ENCODE measurements around the gene ASMT.

The ASMT gene

GRCh38 chrX:1589356-1590130, 25.3 kb upstream of the ASMT start:
- Histone ChIP-seq H3K9me3 (ENCODE audit: control insufficient read depth, low read length) (no peaks in the 10 kb centered on the region), H3K27ac (ENCODE audit: insufficient read depth, low read length, poor library complexity, severe bottlenecking) (no peak overlapping the region), H3K4me3 (ENCODE audit: insufficient read depth, low read depth, low read length, poor library complexity, severe bottlenecking) (no peak overlapping the region), H3K4me1 (ENCODE audit: control insufficient read depth, insufficient read depth, low read length, poor library complexity, severe bottlenecking) (peaks cover 10% of the 10 kb centered on the region), H3K27me3 (replicated peaks; ENCODE audit: control insufficient read depth, insufficient read depth, low read length, poor library complexity, severe bottlenecking) (no peaks in the 10 kb centered on the region), H3K36me3 (ENCODE audit: control insufficient read depth, insufficient read depth, low read length) (peaks cover 11% of the 10 kb centered on the region)
- DNase-seq = no peak

- Histone ChIP-seq H3K36me3 (ENCODE audit: control insufficient read depth, insufficient read depth, low read length) (peaks cover 28% of the 10 kb centered on the region), H3K27ac (ENCODE audit: insufficient read depth, low read length, poor library complexity, severe bottlenecking) (peak within 1 kb of the TSS; percentile 86), H3K9me3 (ENCODE audit: control insufficient read depth, low read length) (no peaks in the 10 kb centered on the region), H3K4me1 (ENCODE audit: control insufficient read depth, insufficient read depth, low read length, poor library complexity, severe bottlenecking) (peaks cover 10% of the 10 kb centered on the region), H3K27me3 (replicated peaks; ENCODE audit: control insufficient read depth, insufficient read depth, low read length, poor library complexity, severe bottlenecking) (no peaks in the 10 kb centered on the region), H3K4me3 (ENCODE audit: insufficient read depth, low read depth, low read length, poor library complexity, severe bottlenecking) (peak within 1 kb of the TSS; percentile 76)
- peak; percentile 93 to 95 (median 93) for DNase-seq
These were observed 23.6 kb upstream of the ASMT start, which contains the start of gene AKAP17A for GRCh38 chrX:1591102-1591862. Gene AKAP17A (plus strand): TSS chrX:1591604. CDS start chrX:1593463, 1,859 bp downstream.

DNA sequence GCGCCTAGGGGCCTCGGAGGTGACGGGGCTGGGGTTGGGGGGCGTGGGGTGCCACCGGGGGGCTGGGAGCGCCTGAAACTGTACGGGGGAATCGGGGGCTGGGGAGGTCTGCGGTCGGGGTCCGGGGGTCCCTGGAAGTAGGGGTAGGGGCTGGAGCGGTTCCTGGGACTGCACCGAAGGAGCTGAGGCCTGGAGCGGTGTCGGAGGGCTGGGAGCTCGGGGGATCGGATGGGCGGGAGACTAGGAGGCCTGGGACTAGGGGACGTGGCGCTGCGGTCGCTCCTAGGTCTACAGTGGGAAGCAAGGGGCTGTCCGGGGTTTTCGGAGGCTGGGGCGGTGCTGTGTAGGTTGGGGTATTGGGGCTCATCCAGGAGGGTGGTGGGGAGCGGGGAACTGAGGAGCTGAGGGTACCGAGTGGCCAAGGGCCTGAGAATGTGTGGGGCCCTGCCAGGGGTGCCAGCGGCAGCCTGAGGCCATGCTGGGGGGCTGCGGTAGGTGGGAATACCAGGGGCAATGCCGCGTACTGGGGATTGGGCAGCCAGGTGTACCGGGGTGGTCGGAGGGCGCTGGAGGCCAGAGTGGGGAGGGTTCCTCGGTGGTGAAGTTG, 22.9 kb upstream of the ASMT start:
- H3K9me3 ChIP-seq (ENCODE audit: control insufficient read depth, low read length) = no peaks in the 10 kb centered on the region
- peaks cover 33% of the 10 kb centered on the region for H3K36me3 ChIP-seq (ENCODE audit: control insufficient read depth, insufficient read depth, low read length)
- no peaks in the 10 kb centered on the region for H3K27me3 ChIP-seq (replicated peaks; ENCODE audit: control insufficient read depth, insufficient read depth, low read length, poor library complexity, severe bottlenecking)
- H3K4me1 ChIP-seq (ENCODE audit: control insufficient read depth, insufficient read depth, low read length, poor library complexity, severe bottlenecking) = peaks cover 10% of the 10 kb centered on the region
- peak overlapping the region; percentile 76 for H3K4me3 ChIP-seq (ENCODE audit: insufficient read depth, low read depth, low read length, poor library complexity, severe bottlenecking)
- DNase-seq = no peak
- H3K27ac ChIP-seq (ENCODE audit: insufficient read depth, low read length, poor library complexity, severe bottlenecking) = peak overlapping the region; percentile 86

DNA sequence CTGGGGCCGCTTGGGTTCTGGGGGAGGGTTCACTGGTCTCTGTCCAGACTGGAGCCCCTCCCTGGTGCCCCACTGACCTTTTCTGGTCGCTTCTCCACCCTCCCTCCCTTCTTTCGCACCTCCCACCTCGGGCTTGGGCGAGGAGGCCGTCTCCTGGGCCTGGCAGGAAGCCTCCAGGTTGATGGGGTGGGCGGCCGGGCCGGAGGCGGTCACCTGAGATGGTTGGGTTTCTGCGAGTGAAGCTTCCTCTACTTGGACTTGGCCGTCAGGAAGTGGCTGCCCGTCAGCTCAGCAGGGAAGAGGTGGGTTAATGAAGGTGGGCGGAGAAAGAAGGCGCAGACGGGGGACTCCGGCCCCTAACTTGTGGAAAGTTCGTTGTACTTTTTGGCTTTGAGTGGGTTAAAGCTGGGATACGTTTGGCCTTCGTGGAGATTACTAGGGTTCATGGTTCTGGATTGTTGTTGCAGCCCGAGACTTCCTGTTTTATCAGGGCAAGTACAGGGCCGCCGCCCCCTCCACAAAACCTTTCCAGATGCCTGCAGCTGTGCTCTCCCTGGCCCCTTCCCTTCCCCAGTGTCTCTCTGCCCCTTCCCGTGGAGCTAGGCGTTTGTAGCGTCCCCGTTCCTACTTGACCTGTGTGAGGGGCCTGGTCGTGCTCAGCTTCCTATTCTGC, 22.3 kb upstream of the ASMT start:
- Histone ChIP-seq H3K27ac (ENCODE audit: insufficient read depth, low read length, poor library complexity, severe bottlenecking) (peak overlapping the region; percentile 86), H3K27me3 (replicated peaks; ENCODE audit: control insufficient read depth, insufficient read depth, low read length, poor library complexity, severe bottlenecking) (no peaks in the 10 kb centered on the region), H3K9me3 (ENCODE audit: control insufficient read depth, low read length) (no peaks in the 10 kb centered on the region), H3K4me3 (ENCODE audit: insufficient read depth, low read depth, low read length, poor library complexity, severe bottlenecking) (peak overlapping the region; percentile 76), H3K4me1 (ENCODE audit: control insufficient read depth, insufficient read depth, low read length, poor library complexity, severe bottlenecking) (peaks cover 10% of the 10 kb centered on the region), H3K36me3 (ENCODE audit: control insufficient read depth, insufficient read depth, low read length) (peaks cover 39% of the 10 kb centered on the region)
- DNase-seq = no peak

DNA sequence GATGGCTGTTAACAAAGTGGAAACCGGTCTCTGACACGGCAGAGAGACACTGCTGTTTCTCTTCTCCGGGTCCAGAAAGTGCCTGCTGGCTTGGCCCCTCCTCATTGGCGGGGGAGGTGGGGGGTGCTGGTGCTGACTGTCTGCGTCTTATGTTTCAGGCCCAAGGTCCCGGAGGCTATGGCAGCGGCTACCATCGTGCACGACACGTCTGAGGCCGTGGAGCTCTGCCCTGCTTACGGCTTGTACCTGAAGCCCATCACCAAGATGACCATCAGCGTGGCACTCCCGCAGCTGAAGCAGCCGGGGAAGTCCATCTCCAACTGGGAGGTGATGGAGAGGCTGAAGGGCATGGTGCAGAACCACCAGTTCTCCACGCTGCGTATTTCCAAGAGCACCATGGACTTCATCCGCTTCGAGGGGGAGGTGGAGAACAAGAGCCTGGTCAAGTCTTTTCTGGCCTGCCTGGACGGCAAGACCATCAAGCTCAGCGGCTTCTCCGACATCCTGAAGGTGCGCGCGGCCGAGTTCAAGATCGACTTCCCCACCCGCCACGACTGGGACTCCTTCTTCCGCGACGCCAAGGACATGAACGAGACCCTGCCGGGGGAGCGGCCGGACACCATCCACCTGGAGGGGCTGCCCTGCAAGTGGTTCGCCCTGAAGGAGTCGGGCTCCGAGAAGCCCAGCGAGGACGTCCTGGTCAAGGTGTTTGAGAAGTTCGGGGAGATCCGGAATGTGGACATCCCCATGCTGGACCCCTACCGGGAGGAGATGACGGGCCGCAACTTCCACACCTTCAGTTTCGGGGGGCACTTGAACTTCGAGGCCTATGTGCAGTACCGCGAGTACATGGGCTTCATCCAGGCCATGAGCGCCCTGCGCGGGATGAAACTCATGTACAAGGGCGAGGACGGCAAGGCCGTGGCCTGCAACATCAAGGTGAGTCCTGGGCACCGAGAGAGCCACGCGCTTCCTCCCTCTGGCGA, 21.3 kb upstream of the ASMT start:
- Histone ChIP-seq H3K36me3 (ENCODE audit: control insufficient read depth, insufficient read depth, low read length) (peaks cover 49% of the 10 kb centered on the region), H3K27ac (ENCODE audit: insufficient read depth, low read length, poor library complexity, severe bottlenecking) (peak overlapping the region; percentile 86), H3K9me3 (ENCODE audit: control insufficient read depth, low read length) (no peaks in the 10 kb centered on the region), H3K27me3 (replicated peaks; ENCODE audit: control insufficient read depth, insufficient read depth, low read length, poor library complexity, severe bottlenecking) (no peaks in the 10 kb centered on the region), H3K4me1 (ENCODE audit: control insufficient read depth, insufficient read depth, low read length, poor library complexity, severe bottlenecking) (peaks cover 10% of the 10 kb centered on the region), H3K4me3 (ENCODE audit: insufficient read depth, low read depth, low read length, poor library complexity, severe bottlenecking) (peak overlapping the region; percentile 76)
- DNase-seq = no peak

- Histone ChIP-seq H3K27ac (ENCODE audit: insufficient read depth, low read length, poor library complexity, severe bottlenecking) (no peak overlapping the region), H3K36me3 (ENCODE audit: control insufficient read depth, insufficient read depth, low read length) (peaks cover 70% of the 10 kb centered on the region), H3K27me3 (replicated peaks; ENCODE audit: control insufficient read depth, insufficient read depth, low read length, poor library complexity, severe bottlenecking) (no peaks in the 10 kb centered on the region), H3K4me3 (ENCODE audit: insufficient read depth, low read depth, low read length, poor library complexity, severe bottlenecking) (no peak overlapping the region), H3K9me3 (ENCODE audit: control insufficient read depth, low read length) (no peaks in the 10 kb centered on the region), H3K4me1 (ENCODE audit: control insufficient read depth, insufficient read depth, low read length, poor library complexity, severe bottlenecking) (peaks cover 10% of the 10 kb centered on the region)
- no peak for DNase-seq
These were observed 19.2 kb upstream of the ASMT start for GRCh38 chrX:1595711-1596060.

DNA sequence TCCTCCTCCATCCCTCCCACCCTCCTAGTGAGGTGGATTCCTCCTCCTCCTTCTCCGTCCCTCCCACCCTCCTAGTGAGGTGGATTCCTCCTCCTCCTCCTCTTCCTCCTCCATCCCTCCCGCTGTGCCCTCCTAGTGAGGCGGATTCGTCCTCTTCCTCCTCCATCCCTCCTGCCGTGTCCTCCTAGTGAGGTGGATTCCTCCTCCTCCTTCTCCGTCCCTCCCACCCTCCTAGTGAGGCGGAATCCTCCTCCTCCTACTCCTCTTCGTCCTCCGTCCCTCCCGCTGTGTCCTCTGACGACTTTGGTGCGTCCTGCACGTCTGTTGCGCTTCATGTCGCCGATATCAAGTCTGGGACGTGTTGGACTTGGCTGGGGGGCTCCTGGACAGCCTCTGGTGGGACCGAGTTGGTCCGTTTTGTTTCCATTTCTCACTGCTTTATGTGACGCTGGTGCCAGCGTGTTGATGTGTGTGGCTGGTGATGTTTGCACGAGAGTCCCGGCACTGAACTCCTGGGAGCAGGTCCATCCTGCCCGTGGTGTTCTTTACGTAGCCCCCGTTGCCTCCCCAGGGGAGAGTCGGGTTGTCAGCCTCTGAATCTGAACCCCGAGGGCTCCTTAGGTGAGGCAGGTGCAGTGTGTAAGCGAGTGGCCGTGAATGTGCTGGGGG, 18.0 kb upstream of the ASMT start:
- Histone ChIP-seq H3K27ac (ENCODE audit: insufficient read depth, low read length, poor library complexity, severe bottlenecking) (no peak overlapping the region), H3K4me3 (ENCODE audit: insufficient read depth, low read depth, low read length, poor library complexity, severe bottlenecking) (no peak overlapping the region), H3K36me3 (ENCODE audit: control insufficient read depth, insufficient read depth, low read length) (peaks cover 81% of the 10 kb centered on the region), H3K27me3 (replicated peaks; ENCODE audit: control insufficient read depth, insufficient read depth, low read length, poor library complexity, severe bottlenecking) (no peaks in the 10 kb centered on the region), H3K4me1 (ENCODE audit: control insufficient read depth, insufficient read depth, low read length, poor library complexity, severe bottlenecking) (peaks cover 10% of the 10 kb centered on the region), H3K9me3 (ENCODE audit: control insufficient read depth, low read length) (no peaks in the 10 kb centered on the region)
- DNase-seq = no peak

- Histone ChIP-seq H3K27ac (ENCODE audit: insufficient read depth, low read length, poor library complexity, severe bottlenecking) (no peak overlapping the region), H3K4me3 (ENCODE audit: insufficient read depth, low read depth, low read length, poor library complexity, severe bottlenecking) (no peak overlapping the region)
These were observed 17.4 kb upstream of the ASMT start for GRCh38 chrX:1597345-1598020.

More at GRCh38 chrX:1597345-1598020, 17.4 kb upstream of the ASMT start:
- peaks cover 8% of the 10 kb centered on the region for H3K4me1 ChIP-seq (ENCODE audit: control insufficient read depth, insufficient read depth, low read length, poor library complexity, severe bottlenecking)
- no peaks in the 10 kb centered on the region for H3K9me3 ChIP-seq (ENCODE audit: control insufficient read depth, low read length)
- H3K27me3 ChIP-seq (replicated peaks; ENCODE audit: control insufficient read depth, insufficient read depth, low read length, poor library complexity, severe bottlenecking) = no peaks in the 10 kb centered on the region
- peaks cover 88% of the 10 kb centered on the region for H3K36me3 ChIP-seq (ENCODE audit: control insufficient read depth, insufficient read depth, low read length)
- DNase-seq = no peak
